Muscle of leg (tissue), 11 donors: ENCODE results near the gene SHROOM3. TPM values are rescaled to one million over a fixed set of nuclear protein-coding genes. Genes with fewer than 3 reads are reported as not detected.

ENCODE experiments used
- DNase-seq: peaks from one replicate; pipeline ENCODE4 v3.0.0; 2013
- H3K27ac ChIP-seq: one replicate; pipeline ENCODE4 v1.5.1; 2013; ENCODE audit warnings: mild to moderate bottlenecking, low read length, control low read depth
- H3K27me3 ChIP-seq: one replicate; pipeline ENCODE4 v1.6.1; 2013; ENCODE audit warnings: low read length; ENCODE audit not compliant: control insufficient read depth, insufficient read depth
- H3K36me3 ChIP-seq: one replicate; pipeline ENCODE4 v1.6.1; 2013; ENCODE audit warnings: low read length; ENCODE audit not compliant: control insufficient read depth, insufficient read depth
- H3K4me1 ChIP-seq: one replicate; pipeline ENCODE4 v1.6.1; 2013; ENCODE audit warnings: low read length; ENCODE audit not compliant: control insufficient read depth, insufficient read depth
- H3K4me3 ChIP-seq: one replicate; pipeline ENCODE4 v1.5.1; 2013; ENCODE audit warnings: low read length, control low read depth
- H3K9me3 ChIP-seq: replicated peaks from 2 replicates; pipeline ENCODE4 v1.6.1; 2013; ENCODE audit warnings: low read depth, low read length; ENCODE audit not compliant: control insufficient read depth
- WGBS: methylation state at CpG from one replicate; pipeline ENCODE4 v1.1.5; 2013; ENCODE audit warnings: missing lambda C conversion rate; ENCODE audit not compliant: insufficient coverage; 5-methylcytosine and 5-hydroxymethylcytosine counted together
- polyA plus RNA-seq, 8 donors: library from polyadenylated mRNA; unstranded; fragments of 120-200 nt; gene quantifications; one replicate each; pipeline versions ENCODE4 v1.2.1 to v1.2.3, GENCODE V29; 2013; ENCODE audit warnings: inconsistent platforms in 1 of 8, low replicate concordance in 1 of 8; ENCODE audit not compliant: insufficient read length in 8 of 8, insufficient read depth in 1 of 8
- total RNA-seq: library from RNA; stranded (reverse); fragments of 120-200 nt; gene quantifications from one replicate; pipeline ENCODE4 v1.2.4, GENCODE V29; 2013

SHROOM3 gene
- total and polyA plus RNA-seq, 9 donors, result 21.0 to 57.5 (median 29.0) TPM

DNA sequence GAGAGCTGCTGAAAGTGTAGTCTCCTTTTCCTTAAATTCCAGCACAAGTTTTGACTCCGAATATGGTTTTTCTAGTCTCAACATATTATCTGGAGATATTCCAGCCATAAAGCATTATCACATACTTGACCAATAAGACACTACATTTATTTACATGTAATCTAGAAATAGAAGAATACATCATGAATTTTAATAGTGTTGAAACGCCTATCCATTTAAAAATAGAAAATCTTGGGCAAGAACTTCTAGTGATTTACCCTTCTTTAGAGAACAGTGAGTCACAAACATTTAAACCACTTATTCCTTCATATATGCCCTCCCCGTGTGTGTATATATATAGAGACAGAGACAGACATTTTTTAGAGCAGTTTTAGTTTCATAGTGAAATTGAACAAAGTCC is 301.4 kb downstream of the SHROOM3 start:
- no peak overlapping the region for H3K27ac ChIP-seq
- no peaks in the 10 kb centered on the region for H3K27me3 ChIP-seq
- no CpG with 5 or more reads among the region's 3 CpGs for WGBS
- peak; percentile 64 for DNase-seq
- H3K4me1 ChIP-seq, result peaks cover 24% of the 10 kb centered on the region
- no peak overlapping the region for H3K4me3 ChIP-seq
- H3K36me3 ChIP-seq, result peaks cover 24% of the 10 kb centered on the region
- H3K9me3 ChIP-seq, result no peaks in the 10 kb centered on the region

DNA sequence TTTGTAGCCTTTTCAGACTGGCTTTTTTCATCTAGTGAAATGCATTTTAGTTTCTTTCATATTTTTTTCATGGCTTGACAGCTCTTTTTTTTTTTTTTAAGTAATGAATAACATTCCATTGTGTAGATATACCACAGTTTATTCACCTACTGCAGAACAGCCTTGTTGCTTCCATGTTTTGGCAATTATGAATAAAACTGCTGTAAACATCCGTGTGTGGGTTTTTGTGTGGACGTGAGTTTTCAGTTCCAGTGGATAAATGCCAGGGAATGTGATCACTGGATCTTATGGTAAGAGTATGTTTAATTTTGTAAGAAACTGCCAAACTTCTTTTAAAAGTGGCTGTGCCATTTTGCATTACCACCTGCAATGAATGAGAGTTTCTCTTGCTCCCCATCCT is 302.2 kb downstream of the SHROOM3 start:
- DNase-seq, result no peak
- WGBS, result 20% methylated on average over 1 of the region's 2 CpGs
- Histone ChIP-seq H3K4me1 (peaks cover 24% of the 10 kb centered on the region), H3K9me3 (no peaks in the 10 kb centered on the region), H3K27me3 (no peaks in the 10 kb centered on the region), H3K27ac (peak overlapping the region; percentile 45), H3K4me3 (no peak overlapping the region), H3K36me3 (peaks cover 28% of the 10 kb centered on the region)

DNA sequence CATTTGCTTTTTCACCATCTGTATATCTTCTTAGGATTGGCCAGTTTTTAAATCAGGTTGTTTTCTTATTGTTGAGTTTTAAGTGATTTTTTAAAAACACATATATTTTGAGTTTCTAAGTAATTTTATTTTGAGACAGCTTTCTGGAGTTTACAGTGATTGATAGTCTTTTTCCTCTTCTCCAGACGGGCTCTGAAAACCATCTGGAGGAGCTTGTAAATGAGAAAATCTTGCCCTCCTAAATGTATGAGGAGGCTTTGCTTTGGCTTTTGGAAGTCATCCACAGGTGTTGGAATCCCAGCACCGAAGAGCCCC is 302.7 kb downstream of the SHROOM3 start:
- H3K27ac ChIP-seq, result peak overlapping the region; percentile 45
- H3K36me3 ChIP-seq, result peaks cover 28% of the 10 kb centered on the region
- peaks cover 24% of the 10 kb centered on the region for H3K4me1 ChIP-seq
- no peak for DNase-seq
- no peaks in the 10 kb centered on the region for H3K27me3 ChIP-seq
- no peaks in the 10 kb centered on the region for H3K9me3 ChIP-seq
- WGBS, result no CpG with 5 or more reads among the region's 2 CpGs
- H3K4me3 ChIP-seq, result no peak overlapping the region

DNA sequence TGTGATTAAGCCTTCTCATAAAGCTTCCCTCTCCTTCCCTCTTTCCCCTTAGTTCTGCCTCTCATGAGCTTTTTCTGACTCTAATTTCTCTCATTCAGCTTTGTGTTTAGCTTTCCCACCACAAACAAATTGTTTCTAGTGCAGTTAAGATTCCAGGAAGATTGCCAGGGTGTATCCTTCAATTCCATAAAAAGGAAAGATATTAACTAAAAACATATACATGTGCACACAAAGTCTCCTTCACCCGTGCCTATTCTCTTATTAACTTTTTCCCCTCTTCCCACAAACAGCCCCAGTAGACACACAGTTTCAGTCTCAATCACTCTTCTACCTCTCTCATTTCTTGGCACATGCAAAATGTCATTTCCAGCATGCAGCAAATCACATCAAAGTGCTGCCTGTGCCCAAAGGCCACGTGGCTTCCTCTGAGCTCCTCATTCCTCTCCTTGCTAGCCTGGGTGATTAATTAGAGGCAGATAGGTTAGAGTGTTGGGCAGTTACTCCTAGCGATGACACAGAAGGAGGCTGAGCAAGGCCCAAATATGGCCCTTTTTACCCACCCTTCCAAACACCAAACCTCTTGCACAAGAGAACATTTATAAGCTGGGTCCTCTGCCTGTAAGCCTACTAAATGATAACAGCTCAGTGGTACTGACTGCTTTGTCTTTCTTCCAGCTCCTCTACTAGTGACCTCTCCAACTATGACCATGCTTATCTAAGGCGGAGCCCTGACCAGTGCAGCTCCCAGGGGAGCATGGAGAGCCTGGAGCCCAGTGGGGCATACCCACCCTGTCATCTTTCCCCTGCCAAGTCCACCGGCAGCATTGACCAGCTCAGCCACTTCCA is 303.3 kb downstream of the SHROOM3 start:
- H3K4me1 ChIP-seq, result peaks cover 23% of the 10 kb centered on the region
- WGBS, result 56% methylated on average over 3 of the region's 5 CpGs
- peak overlapping the region; percentile 45 for H3K27ac ChIP-seq
- no peaks in the 10 kb centered on the region for H3K9me3 ChIP-seq
- peaks cover 25% of the 10 kb centered on the region for H3K36me3 ChIP-seq
- peak; percentile 92 for DNase-seq
- no peaks in the 10 kb centered on the region for H3K27me3 ChIP-seq
- H3K4me3 ChIP-seq, result no peak overlapping the region

DNA sequence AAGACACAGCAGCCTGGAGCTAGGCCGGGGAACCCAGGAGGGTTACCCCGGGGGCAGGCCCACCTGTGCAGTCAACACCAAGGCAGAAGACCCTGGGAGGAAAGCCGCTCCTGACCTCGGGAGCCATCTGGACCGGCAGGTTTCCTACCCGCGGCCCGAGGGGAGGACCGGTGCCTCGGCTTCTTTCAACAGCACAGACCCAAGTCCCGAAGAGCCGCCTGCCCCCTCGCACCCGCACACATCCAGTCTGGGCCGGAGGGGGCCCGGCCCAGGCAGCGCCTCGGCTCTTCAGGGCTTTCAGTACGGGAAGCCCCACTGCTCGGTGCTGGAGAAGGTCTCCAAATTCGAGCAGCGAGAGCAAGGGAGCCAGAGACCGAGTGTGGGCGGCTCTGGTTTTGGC is 305.2 kb downstream of the SHROOM3 start:
- WGBS, result 93% methylated on average over 23 of the region's 24 CpGs
- Histone ChIP-seq H3K4me3 (no peak overlapping the region), H3K4me1 (peaks cover 31% of the 10 kb centered on the region), H3K9me3 (no peaks in the 10 kb centered on the region), H3K27ac (no peak overlapping the region), H3K27me3 (no peaks in the 10 kb centered on the region), H3K36me3 (peaks cover 22% of the 10 kb centered on the region)
- DNase-seq, result no peak

DNA sequence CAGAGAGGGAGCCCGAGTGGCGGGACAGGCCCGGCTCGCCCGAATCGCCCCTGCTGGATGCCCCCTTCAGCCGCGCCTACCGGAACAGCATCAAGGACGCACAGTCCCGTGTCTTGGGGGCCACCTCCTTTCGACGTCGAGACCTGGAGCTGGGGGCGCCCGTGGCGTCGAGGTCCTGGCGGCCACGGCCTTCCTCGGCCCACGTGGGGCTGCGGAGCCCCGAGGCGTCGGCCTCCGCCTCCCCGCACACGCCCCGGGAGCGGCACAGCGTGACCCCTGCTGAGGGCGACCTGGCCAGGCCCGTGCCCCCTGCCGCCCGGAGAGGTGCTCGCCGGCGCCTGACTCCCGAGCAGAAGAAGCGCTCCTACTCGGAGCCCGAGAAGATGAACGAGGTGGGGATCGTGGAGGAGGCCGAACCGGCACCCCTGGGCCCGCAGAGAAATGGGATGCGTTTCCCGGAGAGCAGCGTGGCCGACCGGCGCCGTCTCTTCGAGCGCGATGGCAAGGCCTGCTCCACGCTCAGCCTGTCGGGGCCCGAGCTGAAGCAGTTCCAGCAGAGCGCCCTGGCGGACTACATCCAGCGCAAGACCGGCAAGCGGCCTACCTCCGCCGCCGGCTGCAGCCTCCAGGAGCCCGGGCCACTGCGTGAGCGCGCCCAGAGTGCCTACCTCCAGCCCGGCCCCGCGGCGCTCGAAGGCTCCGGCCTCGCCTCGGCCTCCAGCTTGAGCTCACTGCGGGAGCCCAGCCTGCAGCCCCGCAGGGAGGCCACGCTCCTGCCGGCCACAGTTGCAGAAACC is 306.0 kb downstream of the SHROOM3 start:
- 95% methylated on average over 84 of the region's 85 CpGs for WGBS
- H3K27ac ChIP-seq, result no peak overlapping the region

DNA sequence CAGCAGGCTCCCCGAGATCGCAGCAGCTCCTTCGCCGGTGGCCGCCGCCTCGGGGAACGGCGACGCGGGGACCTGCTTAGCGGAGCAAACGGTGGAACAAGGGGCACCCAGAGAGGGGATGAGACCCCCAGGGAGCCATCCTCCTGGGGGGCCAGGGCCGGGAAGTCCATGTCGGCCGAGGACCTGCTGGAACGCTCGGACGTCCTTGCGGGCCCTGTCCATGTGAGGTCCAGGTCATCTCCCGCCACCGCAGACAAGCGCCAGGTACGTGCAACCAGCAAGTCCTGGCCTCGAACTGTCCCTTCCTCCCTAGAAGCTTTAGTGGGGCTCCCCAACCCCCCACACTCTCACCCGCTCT is 306.6 kb downstream of the SHROOM3 start:
- H3K27ac ChIP-seq, result no peak overlapping the region
- H3K4me3 ChIP-seq, result no peak overlapping the region
- WGBS, result 97% methylated on average over 22 of the region's 26 CpGs
- H3K4me1 ChIP-seq, result peaks cover 31% of the 10 kb centered on the region
- no peaks in the 10 kb centered on the region for H3K9me3 ChIP-seq
- peaks cover 22% of the 10 kb centered on the region for H3K36me3 ChIP-seq
- H3K27me3 ChIP-seq, result no peaks in the 10 kb centered on the region
- DNase-seq, result no peak

More for the DNA sequence above, 306.0 kb downstream of the SHROOM3 start:
- H3K27me3 ChIP-seq, result no peaks in the 10 kb centered on the region
- no peak overlapping the region for H3K4me3 ChIP-seq
- peaks cover 31% of the 10 kb centered on the region for H3K4me1 ChIP-seq
- DNase-seq, result no peak
- no peaks in the 10 kb centered on the region for H3K9me3 ChIP-seq
- peaks cover 22% of the 10 kb centered on the region for H3K36me3 ChIP-seq

DNA sequence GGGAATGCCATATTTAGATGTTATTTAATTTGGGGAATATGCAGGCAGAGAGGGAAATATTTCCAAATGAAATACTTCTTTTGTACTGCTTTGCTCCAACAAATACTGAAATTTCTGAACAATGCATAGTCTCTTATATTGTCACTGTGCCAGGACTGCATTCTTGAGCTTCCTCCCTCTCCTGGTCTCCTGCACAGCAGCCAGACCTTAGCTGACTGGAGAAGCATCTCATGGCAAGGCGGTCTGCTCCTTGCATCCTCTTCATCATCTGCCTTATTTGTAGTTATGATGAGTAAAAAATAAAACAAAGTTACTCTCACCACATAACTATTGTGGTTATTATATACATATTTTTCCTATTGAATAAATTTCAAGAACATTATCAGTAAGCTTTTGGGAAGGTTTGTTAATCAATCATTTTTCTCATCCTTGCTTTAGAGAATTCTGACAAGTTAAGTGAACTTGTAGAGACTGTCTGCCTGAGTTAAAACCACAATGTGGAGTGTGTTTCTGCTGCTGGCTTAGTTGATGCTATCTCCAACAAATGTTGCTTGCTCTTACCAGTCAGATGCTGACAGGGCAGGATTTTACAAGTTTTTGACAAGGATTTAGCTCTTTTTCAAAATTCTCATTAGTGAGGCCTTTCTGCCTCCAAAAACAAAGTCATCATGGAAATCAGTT is 309.4 kb downstream of the SHROOM3 start:
- H3K9me3 ChIP-seq, result no peaks in the 10 kb centered on the region
- H3K27ac ChIP-seq, result peak overlapping the region; percentile 10
- H3K4me3 ChIP-seq, result no peak overlapping the region
- no peaks in the 10 kb centered on the region for H3K27me3 ChIP-seq
- peak; percentile 76 for DNase-seq
- H3K36me3 ChIP-seq, result peaks cover 17% of the 10 kb centered on the region
- no CpG with 5 or more reads among the region's 1 CpG for WGBS
- H3K4me1 ChIP-seq, result peaks cover 23% of the 10 kb centered on the region

DNA sequence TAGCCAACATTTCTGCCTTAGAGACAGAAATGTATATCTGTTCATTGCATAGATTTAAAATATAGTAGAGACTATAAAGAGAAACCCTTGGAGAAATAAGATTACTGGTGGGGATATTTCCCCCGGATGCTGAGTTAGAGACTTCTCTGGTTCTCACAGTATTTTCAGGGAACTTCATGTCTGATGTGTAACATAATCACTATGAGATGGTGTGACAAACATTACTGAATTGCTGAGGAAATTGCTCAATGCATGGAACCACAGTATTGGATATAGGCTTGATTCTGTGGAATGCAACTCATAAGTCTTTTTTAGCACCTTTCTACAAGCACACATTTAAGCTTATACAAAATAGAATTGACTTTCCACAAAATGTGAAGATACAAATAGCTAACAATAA is 310.2 kb downstream of the SHROOM3 start:
- no peak for DNase-seq

DNA sequence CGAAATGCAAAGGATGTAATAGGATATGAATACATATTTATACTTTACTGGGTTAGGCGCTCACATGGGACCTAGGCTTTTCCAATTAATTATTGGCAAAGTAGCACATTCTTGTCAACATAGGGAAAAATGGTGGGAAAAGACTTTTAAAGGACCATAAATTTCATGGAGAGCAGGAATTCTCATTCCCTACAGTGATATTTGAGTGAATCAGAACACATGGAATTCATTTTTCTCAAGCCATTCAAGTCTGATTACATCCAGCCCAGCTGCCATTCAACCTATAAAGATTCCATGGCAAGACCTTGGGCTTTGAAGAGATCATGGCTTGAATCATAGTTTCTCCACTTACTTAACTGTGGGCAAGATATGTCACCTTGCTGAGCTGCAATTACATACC is 312.5 kb downstream of the SHROOM3 start:
- DNase-seq, result peak; percentile 71
- peaks cover 3% of the 10 kb centered on the region for H3K9me3 ChIP-seq
- no CpG with 5 or more reads among the region's 2 CpGs for WGBS

More for the DNA sequence above, 310.2 kb downstream of the SHROOM3 start:
- no peaks in the 10 kb centered on the region for H3K9me3 ChIP-seq
- H3K4me1 ChIP-seq, result peaks cover 20% of the 10 kb centered on the region
- H3K4me3 ChIP-seq, result no peak overlapping the region
- peaks cover 9% of the 10 kb centered on the region for H3K36me3 ChIP-seq
- no CpG with 5 or more reads among the region's 1 CpG for WGBS
- peak overlapping the region; percentile 22 for H3K27ac ChIP-seq
- no peaks in the 10 kb centered on the region for H3K27me3 ChIP-seq

More for the DNA sequence above, 312.5 kb downstream of the SHROOM3 start:
- Histone ChIP-seq H3K27ac (no peak overlapping the region), H3K27me3 (no peaks in the 10 kb centered on the region), H3K4me3 (no peak overlapping the region), H3K4me1 (peaks cover 16% of the 10 kb centered on the region), H3K36me3 (no peaks in the 10 kb centered on the region)
